CD4-positive, alpha-beta T cell treated with Interleukin-15 for 4 hours (primary cell): Measurements from ENCODE around the gene PTPRD.
"Not testable (repeated sequence)": the region's sequence is repeated elsewhere in the genome, so short reads cannot be mapped to it uniquely, and the experiment has no call there.

Experiments
- DNase-seq: peaks from one replicate; pipeline ENCODE4 v3.0.0-alpha.2; 2020; ENCODE audit warnings: low spot score

Gene PTPRD

GRCh38 chr9:8718121-8718725, 1894.6 kb downstream of the PTPRD start:
- DNase-seq = no peak

- no peak for DNase-seq
Measured at GRCh38 chr9:8717146-8717545, 1895.7 kb downstream of the PTPRD start.

- no peak for DNase-seq
Measured at GRCh38 chr9:8715788-8716187, 1897.0 kb downstream of the PTPRD start.

GRCh38 chr9:8713811-8714165, 1899.0 kb downstream of the PTPRD start:
- no peak for DNase-seq

GRCh38 chr9:8713149-8713810, 1899.5 kb downstream of the PTPRD start:
- DNase-seq = no peak

GRCh38 chr9:8709731-8710130, 1903.1 kb downstream of the PTPRD start:
- DNase-seq = no peak

GRCh38 chr9:8708728-8709127, 1904.1 kb downstream of the PTPRD start:
- DNase-seq = no peak

GRCh38 chr9:8706998-8707397, 1905.8 kb downstream of the PTPRD start:
- DNase-seq = no peak

GRCh38 chr9:8706531-8706930, 1906.3 kb downstream of the PTPRD start:
- DNase-seq = no peak

- no peak for DNase-seq
Measured at GRCh38 chr9:8705861-8706260, 1906.9 kb downstream of the PTPRD start.

GRCh38 chr9:8703904-8704303, 1908.9 kb downstream of the PTPRD start:
- no peak for DNase-seq

- no peak for DNase-seq
Measured at GRCh38 chr9:8701904-8702303, 1910.9 kb downstream of the PTPRD start.

GRCh38 chr9:8697565-8697964, 1915.2 kb downstream of the PTPRD start:
- not testable (repeated sequence) for DNase-seq

GRCh38 chr9:8696516-8696915, 1916.3 kb downstream of the PTPRD start:
- DNase-seq = no peak

- no peak for DNase-seq
Measured at GRCh38 chr9:8694983-8695588, 1917.7 kb downstream of the PTPRD start.

- no peak for DNase-seq
Measured at GRCh38 chr9:8693464-8693863, 1919.3 kb downstream of the PTPRD start.

- no peak for DNase-seq
Measured at GRCh38 chr9:8686516-8686915, 1926.3 kb downstream of the PTPRD start.

GRCh38 chr9:8685825-8686224, 1927.0 kb downstream of the PTPRD start:
- no peak for DNase-seq

- no peak for DNase-seq
Measured at GRCh38 chr9:8684978-8685708, 1927.7 kb downstream of the PTPRD start.

GRCh38 chr9:8683496-8683895, 1929.3 kb downstream of the PTPRD start:
- no peak for DNase-seq

- no peak for DNase-seq
Measured at GRCh38 chr9:8680658-8681057, 1932.1 kb downstream of the PTPRD start.

GRCh38 chr9:8680157-8680556, 1932.6 kb downstream of the PTPRD start:
- no peak for DNase-seq

- DNase-seq = no peak
Measured at GRCh38 chr9:8679371-8679822, 1933.4 kb downstream of the PTPRD start.
